Suppressor macrophage (primary cell): ENCODE measurements around the gene SRRM5.
"Not testable (repeated sequence)": the region's sequence is repeated elsewhere in the genome, so short reads cannot be mapped to it uniquely, and the experiment has no call there.

Experiments used
- DNase-seq, 4 experiments: peaks; one replicate each; pipeline ENCODE4 v3.0.0-alpha.2; 2020 to 2022

Gene SRRM5

DNA sequence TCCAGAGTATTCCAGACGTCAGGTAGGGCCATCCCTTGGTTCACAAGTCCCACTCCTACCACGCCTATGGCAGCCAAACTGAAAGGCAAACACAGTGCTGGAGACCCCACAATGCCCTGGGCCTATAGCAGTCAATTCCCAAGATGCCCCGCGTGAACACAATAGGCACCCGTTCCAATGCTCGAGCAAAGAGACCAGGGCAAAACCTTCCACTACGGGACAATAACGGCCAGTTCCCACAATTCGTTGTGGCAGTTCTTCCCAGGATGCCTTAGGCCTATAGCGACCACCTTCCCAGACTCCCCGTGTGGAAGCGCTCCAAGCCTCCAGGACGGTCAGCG is 7.0 kb downstream of the SRRM5 start:
- DNase-seq = peak in 1 of 4 experiments; percentile 50

DNA sequence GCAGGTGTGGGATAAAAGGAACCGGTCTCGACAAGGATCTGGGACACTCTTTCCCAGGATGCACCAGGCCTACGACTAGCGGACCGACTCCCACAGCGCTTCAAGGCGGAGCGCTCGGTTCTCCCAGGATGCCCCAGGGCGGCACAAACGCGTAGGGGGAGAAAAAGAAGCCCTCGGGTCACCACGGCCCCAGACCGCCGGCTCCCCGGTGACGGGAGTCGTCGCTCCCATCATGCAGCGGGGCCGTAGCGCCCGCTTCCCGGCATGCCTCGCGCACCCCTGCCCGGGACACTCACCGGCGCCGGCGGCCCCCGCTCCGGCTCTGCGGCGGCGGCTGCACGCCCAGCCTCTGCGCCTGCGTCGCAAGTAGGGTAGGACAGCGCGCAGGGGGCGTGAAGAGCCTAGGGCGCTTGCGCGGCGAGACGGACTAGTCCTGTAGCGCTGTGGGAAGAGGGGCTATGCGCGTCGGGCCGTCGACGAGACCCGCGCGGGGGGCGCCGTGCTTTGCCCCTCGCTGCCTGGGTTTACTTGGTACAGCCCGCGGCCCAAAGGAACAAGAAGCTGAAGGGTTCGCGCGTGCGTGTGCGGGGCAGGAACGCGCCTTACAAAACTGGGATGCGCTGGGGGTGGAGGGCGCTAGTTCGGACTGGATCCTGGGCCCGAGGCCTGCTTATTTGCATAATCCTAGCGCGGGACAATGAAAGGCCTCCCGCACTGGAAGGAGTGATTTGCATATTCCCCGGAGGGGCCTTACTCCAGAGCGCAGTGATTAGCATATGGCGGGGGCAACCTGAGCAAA is 7.6 kb downstream of the SRRM5 start, which contains the start of gene ZNF428:
Gene ZNF428, minus strand, starts transcription at position 368 of the 799 bp plus-strand sequence. CDS start 5,325 bp downstream, outside the sequence.
- DNase-seq = peak; percentile 87 to 96 (median 94)

DNA sequence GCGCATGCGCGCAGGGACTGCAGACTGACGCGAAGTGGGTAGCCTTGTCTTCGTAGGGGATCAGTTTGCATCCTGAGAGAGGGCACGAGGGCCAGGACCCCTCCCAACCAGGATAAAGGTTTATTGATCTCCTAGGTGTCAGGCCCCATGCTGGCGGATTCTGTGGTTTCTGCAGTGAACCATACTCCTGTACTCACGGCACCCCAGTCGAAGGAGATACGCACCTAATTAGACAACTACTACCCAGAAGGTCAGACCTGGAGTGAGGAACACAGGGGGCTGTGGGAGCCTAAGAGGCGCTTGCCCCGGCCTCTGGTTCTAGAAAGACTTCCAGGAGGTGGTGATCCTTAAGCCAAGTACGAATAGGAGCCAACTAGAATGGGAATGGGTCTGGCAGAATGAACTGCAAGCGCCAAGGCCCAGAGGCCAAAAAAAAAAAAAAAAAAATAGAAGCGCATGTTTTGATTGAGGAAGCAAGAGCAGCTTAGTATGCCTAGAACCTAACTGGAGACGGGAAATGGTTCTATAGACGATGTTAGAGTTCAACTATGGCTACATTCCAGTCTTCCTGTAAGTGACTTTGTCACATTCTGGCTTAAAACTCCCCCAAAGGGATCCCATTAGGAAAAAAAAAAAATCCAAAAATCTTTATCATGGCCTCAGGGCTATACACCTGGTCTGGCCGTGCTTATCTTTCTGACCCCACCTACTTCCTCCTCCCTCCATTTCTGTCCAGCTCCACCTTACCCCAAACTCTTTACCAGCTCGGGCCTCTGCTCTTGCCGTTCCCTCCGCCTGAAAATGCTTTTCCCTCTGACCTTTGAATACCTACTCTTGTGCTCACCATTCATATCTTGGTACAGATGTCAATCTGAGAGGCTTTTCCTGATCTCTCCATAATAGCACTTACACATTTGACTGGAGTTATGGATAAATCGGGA is 8.4 kb downstream of the SRRM5 start:
- no peak for DNase-seq

GRCh38 chr19:43622070-43622469 is 10.2 kb downstream of the SRRM5 start:
- no peak for DNase-seq

DNA sequence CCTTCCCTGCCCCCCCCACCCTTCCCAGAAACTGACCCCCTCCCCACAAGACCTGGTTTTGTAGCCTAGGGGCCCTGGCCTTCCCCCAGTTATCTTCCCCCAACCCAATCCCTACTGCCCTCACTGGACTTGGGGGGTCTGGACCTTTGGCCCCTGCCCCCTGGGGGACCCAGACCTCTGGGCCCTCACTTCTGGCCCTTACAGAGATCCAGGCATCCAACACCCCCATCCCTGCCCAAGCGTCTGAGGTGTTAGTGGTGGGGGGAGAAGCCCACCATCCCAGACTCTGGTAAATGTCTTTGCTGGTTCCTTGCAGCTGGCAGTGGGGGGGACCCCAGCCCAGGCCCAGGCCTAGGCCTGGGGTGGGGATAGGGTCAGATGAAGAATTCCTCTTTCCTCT is 11.1 kb downstream of the SRRM5 start:
- no peak for DNase-seq

DNA sequence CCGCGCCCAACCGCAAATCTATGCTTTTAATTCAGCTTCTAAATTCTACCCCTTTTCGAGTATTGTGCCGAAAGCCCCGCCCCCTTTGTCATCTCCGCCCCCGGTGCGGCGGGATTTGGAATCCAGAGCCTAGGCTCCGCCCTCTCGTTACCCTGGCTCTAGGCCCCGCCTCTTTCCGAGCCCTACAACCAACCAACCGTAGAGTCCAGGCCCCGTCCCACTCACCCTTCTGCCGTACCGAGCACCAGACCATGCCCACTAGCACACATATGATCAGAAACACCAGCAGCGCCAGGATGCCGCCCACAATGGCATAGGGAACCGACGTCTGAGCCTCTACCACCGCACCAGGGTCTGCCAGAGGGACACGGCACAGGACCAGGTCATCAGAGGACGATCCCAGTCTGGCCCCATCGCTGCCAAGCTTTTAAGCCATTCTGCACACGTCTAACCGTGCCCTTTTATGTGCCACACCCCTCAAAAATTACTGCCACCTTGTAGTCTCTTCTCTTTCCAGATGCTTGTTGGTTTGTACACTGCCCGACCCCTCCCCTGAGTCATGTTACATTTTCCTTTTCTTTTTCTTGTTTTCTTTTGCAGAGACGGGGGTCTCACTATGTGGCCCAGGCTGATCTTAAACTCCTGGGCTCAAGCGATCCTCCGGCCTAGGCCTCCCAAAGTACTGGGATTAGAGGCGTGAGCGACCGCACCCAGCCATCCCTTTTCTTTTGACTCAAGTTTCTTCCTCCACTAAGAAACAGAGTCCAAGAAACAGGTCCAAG is 12.2 kb downstream of the SRRM5 start:
- DNase-seq = no peak

DNA sequence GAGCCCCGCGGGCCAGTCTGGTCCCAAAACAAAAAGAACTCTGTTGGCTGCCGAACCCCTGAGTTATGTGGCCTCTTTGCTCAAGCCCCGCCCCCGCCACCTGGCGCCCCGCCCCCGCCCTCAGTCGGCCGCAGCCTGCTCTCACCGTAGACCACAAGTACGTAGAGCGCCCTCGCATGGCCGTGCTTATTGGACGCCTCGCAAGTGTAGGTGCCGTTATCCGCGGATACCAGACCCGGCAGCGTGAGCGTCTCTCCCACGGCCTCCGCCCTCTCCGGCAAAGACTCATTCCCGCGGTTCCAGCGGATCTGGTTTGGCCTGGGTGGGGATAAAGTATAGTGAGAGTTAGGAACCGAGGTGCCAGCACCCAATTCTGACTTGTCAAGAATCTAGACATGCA is 13.0 kb downstream of the SRRM5 start:
- DNase-seq = peak; percentile 50 to 81 (median 60)

DNA sequence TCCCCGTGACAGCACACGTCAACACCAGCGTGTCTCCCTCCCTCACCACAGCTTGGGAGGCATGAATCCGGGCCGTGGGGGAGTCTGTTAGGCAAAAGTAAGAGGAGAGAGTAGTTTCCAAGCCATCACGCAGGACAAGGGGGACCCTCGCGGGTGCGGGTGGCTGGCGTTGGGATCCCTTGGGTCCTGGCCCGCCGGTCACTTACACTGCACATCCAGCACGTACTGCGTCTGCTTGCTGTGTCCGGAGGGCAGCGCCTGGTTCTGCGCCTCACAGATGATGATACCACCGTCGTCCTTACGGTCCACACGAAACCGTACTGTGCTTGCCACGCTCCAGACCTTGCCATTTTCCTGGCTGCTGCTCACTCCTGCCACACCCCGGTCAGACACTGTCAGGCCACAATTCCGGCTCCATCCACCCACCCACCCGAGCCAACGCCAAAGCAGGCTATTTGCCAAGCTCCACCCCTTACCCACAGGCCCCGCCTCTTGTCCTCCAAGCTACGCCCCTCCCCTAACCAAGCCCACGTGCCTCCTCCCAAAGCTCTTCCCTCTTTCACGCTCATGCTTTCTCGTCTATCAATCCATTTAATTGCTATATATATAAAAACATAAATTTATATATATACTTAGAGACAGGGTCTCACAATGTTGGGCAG is 14.2 kb downstream of the SRRM5 start:
- peak; percentile 42 to 75 (median 51) for DNase-seq

DNA sequence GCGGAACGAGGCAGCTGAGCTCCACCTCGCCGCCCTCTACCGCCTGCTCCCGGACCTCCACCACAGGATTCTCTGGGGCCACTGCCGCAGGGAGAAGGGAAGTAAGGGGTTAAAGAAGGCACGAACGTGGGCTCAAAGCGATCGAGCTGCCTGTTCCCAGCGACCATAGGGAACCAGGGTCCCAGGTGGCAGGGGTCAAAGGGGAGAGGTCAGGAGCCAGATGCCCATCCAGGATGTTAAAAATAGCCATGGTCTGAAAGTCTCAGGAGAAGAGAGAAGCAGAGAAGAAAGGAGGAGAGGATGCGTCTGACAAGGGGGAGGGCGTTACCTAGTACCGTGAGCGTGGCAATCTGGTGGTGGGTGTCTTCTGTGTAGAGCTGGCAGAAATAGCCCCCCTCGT is 14.9 kb downstream of the SRRM5 start:
- DNase-seq = no peak

GRCh38 chr19:43628646-43629326 is 16.9 kb downstream of the SRRM5 start:
- DNase-seq = no peak

GRCh38 chr19:43631491-43631890 is 19.6 kb downstream of the SRRM5 start:
- DNase-seq = no peak

- no peak for DNase-seq
These were observed 21.6 kb downstream of the SRRM5 start for GRCh38 chr19:43633520-43633919.

DNA sequence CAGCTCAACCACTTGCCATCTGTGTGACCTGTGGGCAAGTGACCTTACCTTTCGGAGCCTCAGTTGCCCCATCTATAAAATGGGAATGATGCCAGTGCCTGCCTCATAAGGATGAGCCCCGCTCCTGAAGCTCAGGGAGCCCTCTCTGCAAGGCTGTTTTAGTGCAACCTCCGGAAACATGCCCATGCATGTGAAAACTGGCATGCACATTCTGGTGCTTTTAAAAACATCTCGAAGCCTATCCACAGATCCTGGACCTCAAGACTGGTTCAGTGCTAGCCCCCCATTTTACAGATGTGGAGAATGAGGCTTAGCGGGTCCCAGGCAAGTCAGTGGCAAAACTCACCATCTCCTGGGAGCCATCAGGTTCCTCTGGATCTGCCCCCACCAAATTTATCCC is 22.2 kb downstream of the SRRM5 start:
- DNase-seq = no peak

DNA sequence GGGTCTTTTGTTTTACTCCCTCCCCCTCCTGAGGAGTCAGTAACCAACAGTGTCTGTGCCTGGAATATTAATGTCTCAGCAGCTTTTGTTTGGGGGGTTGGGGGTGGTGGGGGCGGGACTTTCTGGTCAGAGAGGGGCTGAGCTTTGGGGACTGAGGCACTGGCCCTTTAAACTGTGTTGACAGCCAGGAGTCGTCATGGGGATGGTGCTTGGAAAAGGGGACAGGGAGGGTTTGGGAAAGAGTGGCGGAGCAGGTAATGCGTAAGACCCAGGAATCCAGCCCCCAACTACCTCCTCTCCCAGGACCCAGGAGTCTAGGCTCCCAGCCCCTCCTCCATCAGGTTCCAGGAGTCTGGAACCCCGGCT is 22.6 kb downstream of the SRRM5 start:
- DNase-seq = no peak

- DNase-seq = no peak
These were observed 23.1 kb downstream of the SRRM5 start for GRCh38 chr19:43634872-43635560.

GRCh38 chr19:43635561-43635940 is 23.7 kb downstream of the SRRM5 start:
- DNase-seq = not testable (repeated sequence)

- DNase-seq = no peak
These were observed 24.3 kb downstream of the SRRM5 start for GRCh38 chr19:43636121-43636683.

GRCh38 chr19:43638214-43638994 is 26.5 kb downstream of the SRRM5 start:
- DNase-seq = no peak

- no peak for DNase-seq
These were observed 27.2 kb downstream of the SRRM5 start for GRCh38 chr19:43638995-43639518.
